ENCODE data around the gene MLIP. TPM values are rescaled to one million over a fixed set of nuclear protein-coding genes. Genes with fewer than 3 reads are reported as not detected.
"Not testable (repeated sequence)": the region's sequence is repeated elsewhere in the genome, so short reads cannot be mapped to it uniquely, and the experiment has no call there.

The MLIP gene
- total and polyA plus RNA-seq, 3 experiments from 2014 or later: not detected

GRCh38 chr6:54074578-54075195 lies 36.6 kb upstream of the MLIP start:
- H3K36me3 ChIP-seq (ENCODE audit: insufficient read depth, low read length): no peaks in the 10 kb centered on the region
- H3K27me3 Mint-ChIP-seq: no peaks in the 10 kb centered on the region
- no peaks in the 10 kb centered on the region for H3K9me3 ChIP-seq (ENCODE audit: low read length)
- no peaks in the 10 kb centered on the region for H3K4me1 Mint-ChIP-seq
- H3K4me3 Mint-ChIP-seq: no peak overlapping the region
- H3K27me3 ChIP-seq (ENCODE audit: insufficient read depth, low read length, poor library complexity, severe bottlenecking): no peaks in the 10 kb centered on the region
- DNase-seq: no peak
- ChIA-PET POLR2A (no interaction called here), CTCF (no interaction called here)
- H3K27ac Mint-ChIP-seq: no peak overlapping the region
- H3K4me1 ChIP-seq (ENCODE audit: insufficient read depth, low read length): no peaks in the 10 kb centered on the region
- H3K36me3 Mint-ChIP-seq: no peaks in the 10 kb centered on the region
- peaks cover 0 to 4% (median 0%) of the 10 kb centered on the region in 5 donors for H3K9me3 Mint-ChIP-seq
- H3K4me3 ChIP-seq (ENCODE audit: low read length): no peak overlapping the region
- H3K27ac ChIP-seq (ENCODE audit: low read depth, low read length): no peak overlapping the region

GRCh38 chr6:54076159-54076789 lies 35.0 kb upstream of the MLIP start:
- no peaks in the 10 kb centered on the region for H3K27me3 ChIP-seq (ENCODE audit: insufficient read depth, low read length, poor library complexity, severe bottlenecking)
- Mint-ChIP-seq H3K4me3 (no peak overlapping the region), H3K27ac (no peak overlapping the region), H3K27me3 (no peaks in the 10 kb centered on the region), H3K9me3 (peaks cover 0 to 4% (median 0%) of the 10 kb centered on the region in 5 donors), H3K36me3 (no peaks in the 10 kb centered on the region), H3K4me1 (no peaks in the 10 kb centered on the region)
- no peaks in the 10 kb centered on the region for H3K36me3 ChIP-seq (ENCODE audit: insufficient read depth, low read length)
- POLR2A ChIA-PET: no interaction called here
- CTCF ChIA-PET: no interaction called here
- H3K27ac ChIP-seq (ENCODE audit: low read depth, low read length): no peak overlapping the region
- no peak for DNase-seq
- H3K4me3 ChIP-seq (ENCODE audit: low read length): no peak overlapping the region
- no peaks in the 10 kb centered on the region for H3K4me1 ChIP-seq (ENCODE audit: insufficient read depth, low read length)
- no peaks in the 10 kb centered on the region for H3K9me3 ChIP-seq (ENCODE audit: low read length)

GRCh38 chr6:54081499-54081898 lies 29.7 kb upstream of the MLIP start:
- H3K27ac ChIP-seq (ENCODE audit: low read depth, low read length); H3K4me3 Mint-ChIP-seq; H3K27ac Mint-ChIP-seq; DNase-seq; H3K4me3 ChIP-seq (ENCODE audit: low read length); H3K27me3 ChIP-seq (ENCODE audit: insufficient read depth, low read length, poor library complexity, severe bottlenecking); H3K27me3 Mint-ChIP-seq; H3K9me3 Mint-ChIP-seq; H3K36me3 Mint-ChIP-seq; H3K9me3 ChIP-seq (ENCODE audit: low read length); POLR2A ChIA-PET; H3K4me1 Mint-ChIP-seq; H3K4me1 ChIP-seq (ENCODE audit: insufficient read depth, low read length); CTCF ChIA-PET; H3K36me3 ChIP-seq (ENCODE audit: insufficient read depth, low read length): not testable (repeated sequence)

- no peak overlapping the region for H3K4me3 Mint-ChIP-seq
- Histone ChIP-seq H3K36me3 (ENCODE audit: insufficient read depth, low read length) (no peaks in the 10 kb centered on the region), H3K27me3 (ENCODE audit: insufficient read depth, low read length, poor library complexity, severe bottlenecking) (no peaks in the 10 kb centered on the region), H3K27ac (ENCODE audit: low read depth, low read length) (no peak overlapping the region), H3K9me3 (ENCODE audit: low read length) (no peaks in the 10 kb centered on the region), H3K4me3 (ENCODE audit: low read length) (no peak overlapping the region), H3K4me1 (ENCODE audit: insufficient read depth, low read length) (no peaks in the 10 kb centered on the region)
- peaks cover 0 to 1% of the 10 kb centered on the region in 2 donors for H3K27me3 Mint-ChIP-seq
- ChIA-PET POLR2A (no interaction called here), CTCF (no interaction called here)
- H3K36me3 Mint-ChIP-seq: no peaks in the 10 kb centered on the region
- H3K9me3 Mint-ChIP-seq: peaks cover 0 to 5% (median 2%) of the 10 kb centered on the region in 5 donors
- H3K4me1 Mint-ChIP-seq: no peaks in the 10 kb centered on the region
- no peak overlapping the region for H3K27ac Mint-ChIP-seq
- no peak for DNase-seq
These were observed 28.0 kb upstream of the MLIP start for GRCh38 chr6:54083287-54083686.

- no peaks in the 10 kb centered on the region for H3K36me3 Mint-ChIP-seq
- Histone ChIP-seq H3K9me3 (ENCODE audit: low read length) (no peaks in the 10 kb centered on the region), H3K36me3 (ENCODE audit: insufficient read depth, low read length) (no peaks in the 10 kb centered on the region), H3K4me3 (ENCODE audit: low read length) (no peak overlapping the region), H3K27me3 (ENCODE audit: insufficient read depth, low read length, poor library complexity, severe bottlenecking) (no peaks in the 10 kb centered on the region), H3K4me1 (ENCODE audit: insufficient read depth, low read length) (no peaks in the 10 kb centered on the region), H3K27ac (ENCODE audit: low read depth, low read length) (no peak overlapping the region)
- DNase-seq: no peak
- peaks cover 0 to 5% (median 2%) of the 10 kb centered on the region in 5 donors for H3K9me3 Mint-ChIP-seq
- H3K27ac Mint-ChIP-seq: no peak overlapping the region
- H3K4me1 Mint-ChIP-seq: no peaks in the 10 kb centered on the region
- CTCF ChIA-PET: no interaction called here
- POLR2A ChIA-PET: no interaction called here
- no peak overlapping the region for H3K4me3 Mint-ChIP-seq
- peaks cover 0 to 1% of the 10 kb centered on the region in 2 donors for H3K27me3 Mint-ChIP-seq
These were observed 27.0 kb upstream of the MLIP start for GRCh38 chr6:54084231-54084630.

GRCh38 chr6:54085047-54085446 lies 26.2 kb upstream of the MLIP start:
- Histone ChIP-seq H3K36me3 (ENCODE audit: insufficient read depth, low read length) (no peaks in the 10 kb centered on the region), H3K4me1 (ENCODE audit: insufficient read depth, low read length) (no peaks in the 10 kb centered on the region), H3K27ac (ENCODE audit: low read depth, low read length) (no peak overlapping the region), H3K27me3 (ENCODE audit: insufficient read depth, low read length, poor library complexity, severe bottlenecking) (no peaks in the 10 kb centered on the region), H3K9me3 (ENCODE audit: low read length) (no peaks in the 10 kb centered on the region), H3K4me3 (ENCODE audit: low read length) (no peak overlapping the region)
- no peaks in the 10 kb centered on the region for H3K4me1 Mint-ChIP-seq
- POLR2A ChIA-PET: no interaction called here
- peaks cover 0 to 1% of the 10 kb centered on the region in 2 donors for H3K27me3 Mint-ChIP-seq
- CTCF ChIA-PET: no interaction called here
- no peak overlapping the region for H3K4me3 Mint-ChIP-seq
- no peak for DNase-seq
- H3K27ac Mint-ChIP-seq: no peak overlapping the region
- H3K9me3 Mint-ChIP-seq: peaks cover 0 to 5% (median 2%) of the 10 kb centered on the region in 5 donors
- no peaks in the 10 kb centered on the region for H3K36me3 Mint-ChIP-seq

- H3K36me3 ChIP-seq (ENCODE audit: insufficient read depth, low read length): no peaks in the 10 kb centered on the region
- H3K4me3 Mint-ChIP-seq: no peak overlapping the region
- no peaks in the 10 kb centered on the region for H3K4me1 Mint-ChIP-seq
- no peaks in the 10 kb centered on the region for H3K4me1 ChIP-seq (ENCODE audit: insufficient read depth, low read length)
- ChIA-PET CTCF (no interaction called here), POLR2A (no interaction called here)
- no peak overlapping the region for H3K27ac Mint-ChIP-seq
- peaks cover 0 to 1% of the 10 kb centered on the region in 2 donors for H3K27me3 Mint-ChIP-seq
- H3K27ac ChIP-seq (ENCODE audit: low read depth, low read length): no peak overlapping the region
- no peak for DNase-seq
- H3K36me3 Mint-ChIP-seq: no peaks in the 10 kb centered on the region
- no peaks in the 10 kb centered on the region for H3K9me3 ChIP-seq (ENCODE audit: low read length)
- H3K9me3 Mint-ChIP-seq: peaks cover 0 to 5% (median 2%) of the 10 kb centered on the region in 5 donors
- H3K27me3 ChIP-seq (ENCODE audit: insufficient read depth, low read length, poor library complexity, severe bottlenecking): no peaks in the 10 kb centered on the region
- H3K4me3 ChIP-seq (ENCODE audit: low read length): no peak overlapping the region
These were observed 25.7 kb upstream of the MLIP start for GRCh38 chr6:54085541-54085940.

GRCh38 chr6:54086439-54086838 lies 24.8 kb upstream of the MLIP start:
- Mint-ChIP-seq H3K27ac (no peak overlapping the region), H3K4me1 (no peaks in the 10 kb centered on the region), H3K4me3 (no peak overlapping the region), H3K9me3 (peaks cover 0 to 5% (median 2%) of the 10 kb centered on the region in 5 donors), H3K36me3 (no peaks in the 10 kb centered on the region), H3K27me3 (peaks cover 0 to 1% of the 10 kb centered on the region in 2 donors)
- Histone ChIP-seq H3K4me3 (ENCODE audit: low read length) (no peak overlapping the region), H3K36me3 (ENCODE audit: insufficient read depth, low read length) (no peaks in the 10 kb centered on the region), H3K9me3 (ENCODE audit: low read length) (no peaks in the 10 kb centered on the region), H3K4me1 (ENCODE audit: insufficient read depth, low read length) (no peaks in the 10 kb centered on the region), H3K27me3 (ENCODE audit: insufficient read depth, low read length, poor library complexity, severe bottlenecking) (no peaks in the 10 kb centered on the region), H3K27ac (ENCODE audit: low read depth, low read length) (no peak overlapping the region)
- ChIA-PET CTCF (no interaction called here), POLR2A (no interaction called here)
- DNase-seq: no peak
